Heart left ventricle (tissue), 16 donors: ENCODE data around the gene ARHGEF10L. TPM values are rescaled to one million over a fixed set of nuclear protein-coding genes. Genes with fewer than 3 reads are reported as not detected.

ENCODE experiments used
- ATAC-seq, 4 donors: fragments of 200-7000 bp; cut with Tn5 transposase; one replicate each; pipeline ENCODE4 v1.9.1; 2020 to 2022; ENCODE audit warnings: moderate library complexity in 4 of 4, mild to moderate bottlenecking in 3 of 4, moderate number of reproducible peaks in 1 of 4
- DNase-seq, 5 donors: peaks; one replicate each; pipeline ENCODE4 v3.0.0-alpha.2; 2020
- H3K27ac ChIP-seq, 12 donors: fragments of 200-600 bp; sonication (generic) in 4 of 12; one replicate each; pipeline versions ENCODE4 v1.5.0 to v1.8.0; 2016 to 2022; ENCODE audit warnings: mild to moderate bottlenecking in 2 of 12
- H3K27me3 ChIP-seq, 9 donors: fragments of 200-600 bp; sonication (generic) in 2 of 9; one replicate each; pipeline versions ENCODE4 v1.5.1 to v1.8.0; 2016 to 2022; ENCODE audit warnings: mild to moderate bottlenecking in 3 of 9
- H3K36me3 ChIP-seq, 9 donors: fragments of 200-600 bp; sonication (generic) in 2 of 9; one replicate each; pipeline versions ENCODE4 v1.5.0 to v1.8.0; 2018 to 2022; ENCODE audit warnings: mild to moderate bottlenecking in 2 of 9
- H3K4me1 ChIP-seq, 12 donors: fragments of 200-600 bp; sonication (generic) in 4 of 12; one replicate each; pipeline versions ENCODE4 v1.5.0 to v1.8.0; 2016 to 2022; ENCODE audit warnings: mild to moderate bottlenecking in 3 of 12
- H3K4me3 ChIP-seq, 12 donors: fragments of 200-600 bp; sonication (generic) in 4 of 12; one replicate each; pipeline versions ENCODE4 v1.5.0 to v1.8.0; 2017 to 2022; ENCODE audit warnings: mild to moderate bottlenecking in 9 of 12, moderate library complexity in 4 of 12
- H3K9me3 ChIP-seq, 12 donors: fragments of 200-600 bp; sonication (generic) in 4 of 12; one replicate each; pipeline versions ENCODE4 v1.5.0 to v1.8.0; 2016 to 2022; ENCODE audit warnings: mild to moderate bottlenecking in 1 of 12
- POLR2A ChIP-seq, 2 donors: fragments of 450-650 bp; IDR thresholded peaks; one replicate each; pipeline ENCODE4 v1.6.1; 2017; ENCODE audit warnings: antibody characterized with exemption in 2 of 2, mild to moderate bottlenecking in 2 of 2, moderate library complexity in 2 of 2
- WGBS, 4 donors: extraction: QIAGEN DNeasy Blood & Tissue Kit in 2 of 4; methylation state at CpG; one replicate each; pipeline versions ENCODE4 v1.1.5 to v1.1.7; 2013 to 2018; 5-methylcytosine and 5-hydroxymethylcytosine counted together
- intact Hi-C, 10 donors: fragments of 100-400 bp; cut with DNase I; formaldehyde crosslinking; loops; one replicate each; pipeline versions ENCODE4 v1.11.1 to v1.14.2; 2022
- polyA plus RNA-seq, 2 donors: library from polyadenylated mRNA; stranded (reverse); fragments of 200-250 nt; gene quantifications; one replicate each; pipeline ENCODE4 v1.2.3, GENCODE V29; 2013
- total RNA-seq, 9 donors: library from RNA; depleted of rRNA in 2 of 9; stranded (reverse); fragments of >200 nt in 2 of 9; fragmentation: NEBNext Ultra II Directional in 3 of 9; extraction: Animal tissue kit (Norgen Biotek cat#: 25700) in 3 of 9; gene quantifications; one replicate each; pipeline versions ENCODE4 v1.1.0 to v1.2.4, GENCODE V29; 2016 to 2023
- TF ChIP-seq, protein P1 (sequence below), 12 donors: fragments of 200-600 bp; sonication (generic) in 4 of 12; IDR thresholded peaks; one replicate each; pipeline versions ENCODE4 v1.5.0 to v1.8.0; 2018 to 2022; ENCODE audit warnings: antibody characterized with exemption in 12 of 12, mild to moderate bottlenecking in 5 of 12
- donor health status: ischemic (EF 13 %, LVEDD 7.1; RV severe dilation, severe dysfunction).
- donor health status: healthy with polysubstance abuse.
- donor health status: DM: no; HTN: yes; CAD: no.
- donor health status: DM: no; HTN: no; CAD: no.
- donor health status: ischemic (EF 25% LVEDD 6.9; RV normal size, moderate dysfunction).
- donor health status: ischemic (EF 25% LVEDD 5.7; RV mildly dilated, moderate dysfunction).
- donor health status: healthy.
- donor health status: DM: yes; HTN: yes; CAD: no.
- donor health status: ischemic (EF 35%, LVEDD 5.7; RV mildly dilated, moderate dysfunction).
- donor health status: nonischemic (EF 11% LVEDD 7.7; RV severe dilation, severe dysfunction).
- donor health status: DM: yes; HTN: yes; CAD: no.
- donor health status: PGD.
- donor health status: ischemic (EF 29% LVEDD 5.4; RV normal size, mild dysfunction).
- donor health status: nonischemic (EF 23%, LVEDD 6.1; RV moderate dilation, normal function).

The ARHGEF10L gene
- total and polyA plus RNA-seq, 11 donors, result 44.6 to 72.8 (median 57.9) TPM

DNA sequence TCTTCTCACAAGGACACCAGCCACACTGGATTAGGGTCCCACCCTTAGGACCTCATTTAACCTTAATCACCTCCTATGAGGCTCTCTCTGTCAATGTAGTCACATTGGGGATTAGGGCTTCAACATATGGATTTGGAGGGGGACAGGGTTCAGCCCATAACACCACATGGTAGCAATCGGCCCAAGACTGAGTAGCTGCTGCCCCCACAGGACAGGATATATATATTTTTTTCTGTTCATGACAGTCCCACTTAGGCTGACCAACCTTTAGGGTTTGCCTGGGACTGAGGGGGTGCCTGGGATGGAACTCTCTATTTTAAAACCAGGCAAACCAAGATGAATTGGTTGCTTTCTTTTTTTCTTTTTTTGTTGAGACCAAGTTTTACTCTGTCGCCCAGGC, 207.4 kb downstream of the ARHGEF10L start:
- no peak overlapping the region for H3K27ac ChIP-seq
- WGBS, 4 donors, result 78 to 94% (median 85%) methylated on average over 2 of the region's 2 CpGs
- no peak for ATAC-seq
- TF ChIP-seq, protein P1, sequence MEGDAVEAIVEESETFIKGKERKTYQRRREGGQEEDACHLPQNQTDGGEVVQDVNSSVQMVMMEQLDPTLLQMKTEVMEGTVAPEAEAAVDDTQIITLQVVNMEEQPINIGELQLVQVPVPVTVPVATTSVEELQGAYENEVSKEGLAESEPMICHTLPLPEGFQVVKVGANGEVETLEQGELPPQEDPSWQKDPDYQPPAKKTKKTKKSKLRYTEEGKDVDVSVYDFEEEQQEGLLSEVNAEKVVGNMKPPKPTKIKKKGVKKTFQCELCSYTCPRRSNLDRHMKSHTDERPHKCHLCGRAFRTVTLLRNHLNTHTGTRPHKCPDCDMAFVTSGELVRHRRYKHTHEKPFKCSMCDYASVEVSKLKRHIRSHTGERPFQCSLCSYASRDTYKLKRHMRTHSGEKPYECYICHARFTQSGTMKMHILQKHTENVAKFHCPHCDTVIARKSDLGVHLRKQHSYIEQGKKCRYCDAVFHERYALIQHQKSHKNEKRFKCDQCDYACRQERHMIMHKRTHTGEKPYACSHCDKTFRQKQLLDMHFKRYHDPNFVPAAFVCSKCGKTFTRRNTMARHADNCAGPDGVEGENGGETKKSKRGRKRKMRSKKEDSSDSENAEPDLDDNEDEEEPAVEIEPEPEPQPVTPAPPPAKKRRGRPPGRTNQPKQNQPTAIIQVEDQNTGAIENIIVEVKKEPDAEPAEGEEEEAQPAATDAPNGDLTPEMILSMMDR (IDR thresholded peaks at IDR 0.05), result no peak
- no peak for TF ChIP-seq POLR2A (IDR thresholded peaks at IDR 0.05)
- H3K9me3 ChIP-seq, result no peaks in the 10 kb centered on the region
- peaks cover 0 to 12% (median 0%) of the 10 kb centered on the region in 12 donors for H3K4me1 ChIP-seq
- peaks cover 0 to 1% (median 0%) of the 10 kb centered on the region in 9 donors for H3K27me3 ChIP-seq
- no peaks in the 10 kb centered on the region for H3K36me3 ChIP-seq
- H3K4me3 ChIP-seq, result no peak overlapping the region
- intact Hi-C loops, result no loop called here
- no peak for DNase-seq

Other genes with a start within 250 kb of the ARHGEF10L start
- 1 to 10 TPM in 2 of 9 donors, under 1 TPM in 5, not detected in 2; 0.25 to 2.3 (median 0.42) TPM for gene PADI4, start 231.5 kb upstream of the ARHGEF10L start, total RNA-seq
- under 1 TPM; 0.08 to 0.35 TPM for gene PADI4, start 231.5 kb upstream of the ARHGEF10L start, polyA plus RNA-seq
- gene PADI6, start 167.5 kb upstream of the ARHGEF10L start, total RNA-seq, result not detected
- gene PADI6, start 167.5 kb upstream of the ARHGEF10L start, polyA plus RNA-seq, result not detected
- gene RCC2, start 100.0 kb upstream of the ARHGEF10L start, total RNA-seq, result 10 to 100 TPM in 7 of 9 donors, 1 to 10 TPM in 2; 7.9 to 39.1 (median 14.3) TPM
- 10 to 100 TPM in 1 of 2 donors, 1 to 10 TPM in 1; 6.1 to 15.2 TPM for gene RCC2, start 100.0 kb upstream of the ARHGEF10L start, polyA plus RNA-seq
- gene ACTL8, start 215.6 kb downstream of the ARHGEF10L start, total RNA-seq, result not detected
- not detected for gene ACTL8, start 215.6 kb downstream of the ARHGEF10L start, polyA plus RNA-seq